GM19043 (cell line): ENCODE data around the gene LEAP2.

Source experiments
- ATAC-seq: cut with Tn5 transposase; IDR thresholded peaks from one replicate; pipeline ENCODE4 v1.9.1; 2021; ENCODE audit warnings: low read depth; ENCODE audit not compliant: unreplicated experiment

LEAP2 gene

GRCh38 chr5:132876020-132876759 is 2.7 kb downstream of the LEAP2 start:
- no peak for ATAC-seq

GRCh38 chr5:132877466-132877865 is 4.0 kb downstream of the LEAP2 start:
- no peak for ATAC-seq

GRCh38 chr5:132877938-132878337 is 4.5 kb downstream of the LEAP2 start:
- ATAC-seq = no peak

GRCh38 chr5:132883261-132883834 is 9.9 kb downstream of the LEAP2 start:
- peak; percentile 64 for ATAC-seq

GRCh38 chr5:132884548-132884947 is 11.1 kb downstream of the LEAP2 start:
- ATAC-seq = no peak

GRCh38 chr5:132886064-132886823 is 12.8 kb downstream of the LEAP2 start:
- ATAC-seq = no peak

GRCh38 chr5:132887283-132887682 is 13.8 kb downstream of the LEAP2 start:
- ATAC-seq = no peak

- no peak for ATAC-seq
These were observed 16.0 kb downstream of the LEAP2 start for GRCh38 chr5:132889501-132889900.

GRCh38 chr5:132890817-132891216 is 17.3 kb downstream of the LEAP2 start:
- no peak for ATAC-seq

- no peak for ATAC-seq
These were observed 22.3 kb downstream of the LEAP2 start for GRCh38 chr5:132895719-132896305.

GRCh38 chr5:132896685-132897084 is 23.2 kb downstream of the LEAP2 start:
- no peak for ATAC-seq

GRCh38 chr5:132898094-132898493 is 24.6 kb downstream of the LEAP2 start:
- no peak for ATAC-seq

- ATAC-seq = no peak
These were observed 27.6 kb downstream of the LEAP2 start for GRCh38 chr5:132901036-132901435.

GRCh38 chr5:132901730-132902129 is 28.3 kb downstream of the LEAP2 start:
- no peak for ATAC-seq

GRCh38 chr5:132905938-132906337 is 32.5 kb downstream of the LEAP2 start:
- ATAC-seq = no peak

- no peak for ATAC-seq
These were observed 33.7 kb downstream of the LEAP2 start for GRCh38 chr5:132907161-132907560.

GRCh38 chr5:132909702-132910101 is 36.2 kb downstream of the LEAP2 start:
- no peak for ATAC-seq

- no peak for ATAC-seq
These were observed 42.2 kb downstream of the LEAP2 start for GRCh38 chr5:132915681-132916080.

- no peak for ATAC-seq
These were observed 42.6 kb downstream of the LEAP2 start for GRCh38 chr5:132916086-132916485.
